ENCODE data around the gene C9orf40. TPM values are rescaled to one million over a fixed set of nuclear protein-coding genes. Genes with fewer than 3 reads are reported as not detected.

C9orf40 gene
- total RNA-seq, 1 experiment from 2014 or later, result 12.8 TPM

GRCh38 chr9:74949859-74950855, 2.6 kb downstream of the C9orf40 start (continued):
- TF ChIP-seq JUND (IDR thresholded peaks at IDR 0.05) (no peak), SIN3A (IDR thresholded peaks at IDR 0.05; ENCODE audit: low read depth) (no peak), SRF (IDR thresholded peaks at IDR 0.05; ENCODE audit: low read depth) (no peak), EGR1 (IDR thresholded peaks at IDR 0.05; ENCODE audit: low read depth) (no peak), CTCF (IDR thresholded peaks at IDR 0.05 in 2 of 3, conservative IDR thresholded peaks at IDR 0.05 in 1 of 3; ENCODE audit: borderline replicate concordance in 1 of 3, insufficient read depth in 1 of 3, low read depth in 2 of 3, low read length in 2 of 3) (no peak), MAX (IDR thresholded peaks at IDR 0.05) (no peak), POLR2A (IDR thresholded peaks at IDR 0.05; ENCODE audit: borderline replicate concordance, extremely low read depth, insufficient read depth, insufficient read length) (no peak)

DNA sequence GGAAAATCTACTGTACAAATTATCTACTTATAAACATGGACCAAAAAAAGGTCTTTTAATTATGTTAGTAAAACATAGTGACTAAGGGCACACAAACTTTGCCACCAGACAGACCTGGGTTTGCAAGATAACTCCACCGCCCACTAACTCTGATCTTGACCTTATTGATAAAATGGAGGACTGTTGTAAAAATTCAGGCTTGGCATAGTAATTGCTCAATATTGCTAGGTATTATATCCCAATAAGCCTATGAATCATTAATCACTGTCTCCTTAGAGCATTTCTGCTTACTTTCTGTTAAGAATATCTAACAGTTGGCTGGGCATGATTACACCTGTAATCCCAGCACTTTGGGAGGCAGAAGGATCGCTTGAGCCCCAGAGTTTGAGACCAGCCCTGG, 3.8 kb downstream of the C9orf40 start:
- Histone ChIP-seq H3K36me3 (ENCODE audit: control insufficient read depth in 1 of 2, insufficient read depth in 2 of 2, low read length in 2 of 2) (no peaks in the 10 kb centered on the region), H3K9me3 (ENCODE audit: control insufficient read depth in 1 of 2, insufficient read depth in 1 of 2, low read depth in 1 of 2, low read length in 2 of 2) (no peaks in the 10 kb centered on the region), H3K79me2 (ENCODE audit: insufficient read depth, low read length) (peaks cover 9% of the 10 kb centered on the region), H3K4me2 (ENCODE audit: low read length) (no peak overlapping the region), H3K4me3 (replicated peaks in 1 of 2; ENCODE audit: low read depth in 1 of 2, low read length in 2 of 2) (no peak overlapping the region), H3K9ac (ENCODE audit: low read length) (no peak overlapping the region), H3K9me2 (ENCODE audit: insufficient read depth) (no peaks in the 10 kb centered on the region), H3K4me1 (ENCODE audit: control insufficient read depth in 1 of 2, insufficient read depth in 2 of 2, low read length in 2 of 2) (peaks cover 3 to 15% of the 10 kb centered on the region in 2 experiments; a peak in 2 of 4 replicates), H3K27me3 (ENCODE audit: insufficient read depth, low read length) (no peaks in the 10 kb centered on the region), H2AFZ (ENCODE audit: low read depth, low read length, poor library complexity, severe bottlenecking) (no peak overlapping the region), H3K27ac (ENCODE audit: low read depth, low read length) (no peak overlapping the region), H4K20me1 (ENCODE audit: insufficient read depth) (no peaks in the 10 kb centered on the region)
- intact Hi-C loops (cut with micrococcal nuclease), result no loop called here
- RAD21 ChIA-PET (ENCODE audit: low non-redundant PET in 1 of 2, low total read pairs in 2 of 2, uncharacterized antibody in 2 of 2, unreplicated experiment in 2 of 2), result no interaction called here
- ATAC-seq (no peak), DNase-seq (ENCODE audit: low read depth, low spot score) (no peak)
- CTCF ChIA-PET, result no interaction called here
- POLR2A ChIA-PET, result no interaction called here
- no TSS peak for BruUV-seq (replicated peaks)
- TF ChIP-seq SIN3A (IDR thresholded peaks at IDR 0.05; ENCODE audit: low read depth) (no peak), JUND (IDR thresholded peaks at IDR 0.05) (no peak), EZH2 (IDR thresholded peaks at IDR 0.05) (no peak), POLR2AphosphoS5 (IDR thresholded peaks at IDR 0.05; ENCODE audit: low read depth, low read length) (no peak), CBX3 (IDR thresholded peaks at IDR 0.05; ENCODE audit: low read depth) (no peak), ELF1 (IDR thresholded peaks at IDR 0.05; ENCODE audit: borderline replicate concordance, low read depth) (no peak), ATF3 (IDR thresholded peaks at IDR 0.05) (no peak), ZNF274 (IDR thresholded peaks at IDR 0.05; ENCODE audit: low read depth, low read length) (no peak)

All from HCT116 (cell line).